OCI-LY3 (cell line): ENCODE measurements around the gene FBN3.

Source experiments
- EZH2phosphoT487 ChIP-seq: fragments of 200-600 bp; shearing (Covaris generic); IDR thresholded peaks from 2 replicates; pipeline ENCODE4 v1.6.1; 2018; ENCODE audit warnings: antibody characterized with exemption, mixed run types, low read depth
- TF ChIP-seq, protein P1 (sequence below): fragments of 200-600, 300-600 bp; sonication (generic); IDR thresholded peaks from 2 replicates; pipeline ENCODE4 v1.5.1; 2014; ENCODE audit warnings: antibody characterized with exemption, low read length, low read depth

GRCh38 chr19:8184274-8184673, 34.9 kb upstream of the FBN3 start:
- TF ChIP-seq, protein P1, sequence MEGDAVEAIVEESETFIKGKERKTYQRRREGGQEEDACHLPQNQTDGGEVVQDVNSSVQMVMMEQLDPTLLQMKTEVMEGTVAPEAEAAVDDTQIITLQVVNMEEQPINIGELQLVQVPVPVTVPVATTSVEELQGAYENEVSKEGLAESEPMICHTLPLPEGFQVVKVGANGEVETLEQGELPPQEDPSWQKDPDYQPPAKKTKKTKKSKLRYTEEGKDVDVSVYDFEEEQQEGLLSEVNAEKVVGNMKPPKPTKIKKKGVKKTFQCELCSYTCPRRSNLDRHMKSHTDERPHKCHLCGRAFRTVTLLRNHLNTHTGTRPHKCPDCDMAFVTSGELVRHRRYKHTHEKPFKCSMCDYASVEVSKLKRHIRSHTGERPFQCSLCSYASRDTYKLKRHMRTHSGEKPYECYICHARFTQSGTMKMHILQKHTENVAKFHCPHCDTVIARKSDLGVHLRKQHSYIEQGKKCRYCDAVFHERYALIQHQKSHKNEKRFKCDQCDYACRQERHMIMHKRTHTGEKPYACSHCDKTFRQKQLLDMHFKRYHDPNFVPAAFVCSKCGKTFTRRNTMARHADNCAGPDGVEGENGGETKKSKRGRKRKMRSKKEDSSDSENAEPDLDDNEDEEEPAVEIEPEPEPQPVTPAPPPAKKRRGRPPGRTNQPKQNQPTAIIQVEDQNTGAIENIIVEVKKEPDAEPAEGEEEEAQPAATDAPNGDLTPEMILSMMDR, result no peak
- no peak for TF ChIP-seq EZH2phosphoT487
